CD4-positive, alpha-beta T cell treated with Interleukin-1 beta for 1 hour (primary cell): ENCODE measurements around the gene SFMBT2.
"Not testable (repeated sequence)": the region's sequence is repeated elsewhere in the genome, so short reads cannot be mapped to it uniquely, and the experiment has no call there.

ENCODE experiments used
- DNase-seq, 2 donors: peaks; one replicate each; pipeline ENCODE4 v3.0.0-alpha.2; 2020 to 2022

SFMBT2 gene

DNA sequence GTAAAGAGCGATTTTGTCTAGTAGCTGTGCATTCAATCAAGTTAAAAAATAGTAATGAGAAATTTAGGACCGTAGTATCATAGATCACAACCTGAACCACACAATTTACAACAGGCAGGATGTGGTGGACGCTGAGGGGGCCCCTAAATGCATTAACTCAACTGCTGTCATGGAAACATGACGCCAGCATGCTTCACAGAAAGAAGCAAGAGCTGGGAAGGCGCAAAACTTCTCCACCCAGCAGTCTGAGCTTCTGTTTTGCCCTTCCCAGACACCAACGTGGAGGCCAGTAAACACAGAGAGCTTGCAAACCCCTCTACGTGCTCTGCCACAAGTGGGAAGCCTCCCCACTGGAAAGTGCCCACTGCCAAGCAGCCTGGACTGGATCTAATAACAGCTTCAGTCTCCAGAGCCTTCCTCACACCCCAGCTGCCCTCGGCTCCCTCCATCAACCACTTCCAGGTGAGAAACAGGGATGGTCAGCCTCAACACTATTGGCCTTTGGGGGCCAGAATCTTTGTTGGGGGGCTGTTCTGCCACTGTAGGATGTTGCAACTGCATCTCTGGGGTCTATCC, 151.8 kb downstream of the SFMBT2 start:
- DNase-seq = peak; percentile 56 to 63

DNA sequence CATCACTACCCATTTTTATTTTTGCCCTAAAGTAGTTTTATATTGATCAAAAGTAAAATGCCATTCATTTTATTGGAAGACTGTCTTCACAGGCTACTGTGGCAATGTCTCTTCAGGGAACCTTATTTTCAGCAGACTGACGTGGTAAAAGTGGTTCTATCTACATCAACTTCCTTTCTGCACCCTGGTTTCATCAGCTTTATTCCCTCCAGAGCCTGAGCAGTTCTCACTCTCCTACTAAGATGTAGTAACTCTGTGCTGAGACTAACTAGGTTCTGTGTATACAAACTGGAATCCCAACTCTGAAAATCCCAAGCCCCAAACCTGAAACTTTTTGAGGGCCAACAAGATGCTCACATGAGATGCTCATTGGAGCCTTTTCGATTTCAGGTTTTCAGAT, 155.3 kb downstream of the SFMBT2 start:
- no peak for DNase-seq

- no peak for DNase-seq
Measured at GRCh38 chr10:7251696-7252465, 159.0 kb downstream of the SFMBT2 start.

DNA sequence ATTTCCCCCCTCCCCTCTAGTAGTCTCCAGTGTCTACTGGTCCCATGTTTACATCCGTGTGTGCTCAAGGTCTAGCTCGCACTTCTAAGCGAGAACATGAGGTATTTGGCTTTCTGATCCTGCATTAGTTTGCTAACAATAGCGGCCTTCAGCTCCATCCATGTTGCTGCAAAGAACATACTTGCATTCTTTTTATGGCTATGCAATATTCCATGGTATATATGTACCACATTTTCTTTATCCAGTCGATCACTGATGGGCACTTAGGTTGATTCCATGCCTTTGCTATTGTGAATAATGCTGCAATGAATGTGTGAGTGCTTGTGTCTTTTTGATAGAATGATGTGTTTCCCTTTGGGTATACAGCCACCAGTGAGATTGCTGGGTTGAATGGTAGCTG, 160.6 kb downstream of the SFMBT2 start:
- no peak for DNase-seq

GRCh38 chr10:7248585-7249164, 162.2 kb downstream of the SFMBT2 start:
- no peak for DNase-seq

DNA sequence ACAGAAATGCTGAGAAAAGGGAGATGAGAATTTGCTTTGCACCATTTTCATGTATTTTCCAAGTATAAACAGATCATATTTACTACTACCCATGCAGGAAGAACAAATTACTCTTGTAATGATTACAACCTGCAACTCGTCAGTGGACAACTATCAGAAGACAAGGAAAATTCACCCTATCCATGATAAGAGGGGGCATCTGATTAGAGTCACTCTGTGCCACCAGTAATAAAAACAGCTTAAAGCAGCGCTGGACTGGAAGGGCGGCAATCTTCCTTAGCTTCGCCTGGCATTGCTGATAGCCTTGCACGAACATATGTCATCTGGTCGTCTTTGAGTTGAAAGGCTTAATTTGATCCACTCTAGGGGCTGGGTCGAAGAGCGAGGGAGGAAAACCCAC, 162.7 kb downstream of the SFMBT2 start:
- DNase-seq = no peak

DNA sequence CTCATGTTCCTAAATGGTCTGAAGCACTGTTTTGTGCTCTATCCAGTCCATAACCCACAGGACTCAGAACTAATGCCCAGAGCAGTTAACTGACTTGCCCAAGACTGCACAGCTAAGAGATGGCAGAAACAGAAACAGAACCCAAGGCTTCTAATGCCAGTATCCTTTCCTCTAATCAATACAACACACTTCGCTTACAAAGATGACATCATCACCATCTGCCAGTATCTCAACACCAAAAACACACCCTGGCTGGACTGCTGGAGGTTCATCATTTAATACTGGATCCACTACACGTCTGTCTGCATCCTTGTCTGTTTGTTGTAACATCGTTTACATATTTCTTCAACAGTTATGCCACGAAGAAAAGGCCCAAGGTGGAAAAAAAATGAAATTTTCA, 165.3 kb downstream of the SFMBT2 start:
- DNase-seq = no peak

GRCh38 chr10:7243873-7244272, 167.0 kb downstream of the SFMBT2 start:
- DNase-seq = no peak

- peak; percentile 16 to 27 for DNase-seq
Measured at GRCh38 chr10:7243139-7243538, 167.7 kb downstream of the SFMBT2 start.

- peak in 1 of 2 donors; percentile 12 for DNase-seq
Measured at GRCh38 chr10:7239312-7239985, 171.4 kb downstream of the SFMBT2 start.

- no peak for DNase-seq
Measured at GRCh38 chr10:7235376-7235775, 175.5 kb downstream of the SFMBT2 start.

GRCh38 chr10:7234109-7234508, 176.7 kb downstream of the SFMBT2 start:
- no peak for DNase-seq

- no peak for DNase-seq
Measured at GRCh38 chr10:7233259-7233991, 177.4 kb downstream of the SFMBT2 start.

- DNase-seq = no peak
Measured at GRCh38 chr10:7231509-7232414, 179.1 kb downstream of the SFMBT2 start.

GRCh38 chr10:7230951-7231350, 179.9 kb downstream of the SFMBT2 start:
- DNase-seq = no peak

DNA sequence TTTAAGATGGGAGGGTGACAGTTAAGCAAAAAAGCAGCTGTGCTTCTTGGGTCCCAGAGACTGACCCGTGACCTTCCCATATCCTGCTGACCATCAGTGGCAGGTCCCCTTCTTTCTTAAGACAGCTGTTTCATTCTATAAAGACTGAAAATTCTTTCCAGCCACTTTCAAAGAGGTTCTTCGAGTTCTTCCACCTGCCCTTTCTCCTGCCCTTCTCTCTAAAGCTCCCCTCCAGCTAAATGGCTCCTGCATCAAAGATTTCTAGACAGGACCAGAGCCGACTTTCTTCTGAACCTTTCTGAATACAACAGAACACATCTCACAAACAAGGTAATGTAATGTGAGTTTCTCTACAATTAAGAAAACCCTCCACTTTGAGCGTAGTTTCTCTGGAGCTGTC, 180.8 kb downstream of the SFMBT2 start:
- DNase-seq = no peak

DNA sequence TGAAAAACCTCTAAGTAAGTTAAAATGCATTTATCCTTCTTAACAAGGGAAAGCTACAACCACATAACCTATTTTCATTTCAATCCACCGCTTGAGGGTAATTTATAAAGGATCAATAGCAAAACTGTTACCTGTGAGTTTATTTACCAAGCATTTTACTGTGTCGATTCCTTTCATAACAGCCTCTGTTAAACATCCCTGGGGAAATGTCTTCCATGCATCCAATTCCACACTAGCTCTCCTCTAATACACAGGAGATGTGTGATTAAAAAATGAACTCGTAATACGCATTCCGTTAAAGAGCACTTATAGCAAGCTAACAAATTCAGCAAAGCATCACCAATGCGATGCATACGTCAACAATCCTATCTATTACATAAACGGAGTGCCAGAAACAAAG, 185.7 kb downstream of the SFMBT2 start:
- DNase-seq = no peak

DNA sequence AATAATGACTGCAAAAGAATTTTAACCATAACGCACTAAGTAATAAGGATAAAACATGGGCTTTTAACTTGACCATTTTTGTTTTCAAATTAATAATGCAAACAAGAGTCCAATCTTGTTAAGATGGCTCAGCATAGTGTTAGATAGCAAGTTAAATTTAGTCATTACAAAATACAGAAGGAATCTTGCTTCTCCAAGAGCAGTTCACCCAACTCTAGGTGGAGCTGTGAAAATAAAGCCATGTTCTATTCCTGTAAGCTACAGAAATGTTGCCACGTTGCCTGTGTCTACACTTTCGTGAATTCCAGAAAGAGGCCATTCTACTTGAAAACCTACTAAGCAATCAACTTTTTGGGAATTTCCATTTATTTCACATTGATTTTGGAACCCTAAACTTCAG, 191.9 kb downstream of the SFMBT2 start:
- DNase-seq = no peak

DNA sequence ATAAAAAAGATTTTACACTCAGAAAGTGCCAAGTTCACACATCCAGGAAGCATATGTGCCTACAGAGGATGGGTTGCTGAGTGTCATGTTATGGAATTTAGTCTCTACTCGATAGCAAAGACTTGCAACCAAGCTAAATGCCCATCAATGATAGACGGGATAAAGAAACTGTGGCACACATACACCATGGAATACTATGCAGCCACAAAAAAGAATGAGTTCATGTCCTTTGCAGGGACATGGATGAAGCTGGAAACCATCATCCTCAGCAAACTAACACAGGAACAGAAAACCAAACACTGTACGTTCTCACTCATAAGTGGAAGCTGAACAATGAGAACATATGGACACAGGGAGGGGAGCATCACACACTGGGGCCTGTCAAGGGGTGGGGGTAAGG, 198.1 kb downstream of the SFMBT2 start:
- not testable (repeated sequence) for DNase-seq

GRCh38 chr10:7211857-7212577, 198.8 kb downstream of the SFMBT2 start:
- no peak for DNase-seq

DNA sequence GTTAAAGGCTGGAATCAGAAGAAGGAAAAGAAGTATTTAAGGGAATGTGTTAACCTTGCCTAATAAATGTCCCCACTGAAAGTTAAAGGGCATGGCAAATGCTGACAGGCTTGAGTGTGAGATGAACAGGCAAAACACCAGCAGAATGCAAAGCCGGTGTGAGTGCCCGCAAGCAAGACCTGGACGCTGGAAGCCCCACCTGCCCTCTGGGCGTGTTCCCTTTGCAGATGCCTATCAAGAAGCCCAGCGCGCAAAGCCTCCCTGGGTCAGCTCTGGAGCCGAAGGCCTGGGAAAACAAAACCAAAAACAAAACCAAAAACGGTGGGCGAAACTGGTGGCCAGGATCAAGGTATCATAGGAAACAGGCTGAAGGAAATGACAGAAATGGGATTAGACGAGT, 200.3 kb downstream of the SFMBT2 start:
- no peak for DNase-seq
